Melanocyte of skin (primary cell): Measurements from ENCODE around the gene DDO. TPM values are rescaled to one million over a fixed set of nuclear protein-coding genes. Genes with fewer than 3 reads are reported as not detected.

Source experiments
- total RNA-seq, 2 donors: library from RNA; depleted of rRNA; stranded (reverse); fragments of >200 nt; gene quantifications; 2 replicates each; pipeline ENCODE4 v1.2.3, GENCODE V29; 2012

DDO gene, protein sequence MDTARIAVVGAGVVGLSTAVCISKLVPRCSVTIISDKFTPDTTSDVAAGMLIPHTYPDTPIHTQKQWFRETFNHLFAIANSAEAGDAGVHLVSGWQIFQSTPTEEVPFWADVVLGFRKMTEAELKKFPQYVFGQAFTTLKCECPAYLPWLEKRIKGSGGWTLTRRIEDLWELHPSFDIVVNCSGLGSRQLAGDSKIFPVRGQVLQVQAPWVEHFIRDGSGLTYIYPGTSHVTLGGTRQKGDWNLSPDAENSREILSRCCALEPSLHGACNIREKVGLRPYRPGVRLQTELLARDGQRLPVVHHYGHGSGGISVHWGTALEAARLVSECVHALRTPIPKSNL
- total RNA-seq, result not detected

DNA sequence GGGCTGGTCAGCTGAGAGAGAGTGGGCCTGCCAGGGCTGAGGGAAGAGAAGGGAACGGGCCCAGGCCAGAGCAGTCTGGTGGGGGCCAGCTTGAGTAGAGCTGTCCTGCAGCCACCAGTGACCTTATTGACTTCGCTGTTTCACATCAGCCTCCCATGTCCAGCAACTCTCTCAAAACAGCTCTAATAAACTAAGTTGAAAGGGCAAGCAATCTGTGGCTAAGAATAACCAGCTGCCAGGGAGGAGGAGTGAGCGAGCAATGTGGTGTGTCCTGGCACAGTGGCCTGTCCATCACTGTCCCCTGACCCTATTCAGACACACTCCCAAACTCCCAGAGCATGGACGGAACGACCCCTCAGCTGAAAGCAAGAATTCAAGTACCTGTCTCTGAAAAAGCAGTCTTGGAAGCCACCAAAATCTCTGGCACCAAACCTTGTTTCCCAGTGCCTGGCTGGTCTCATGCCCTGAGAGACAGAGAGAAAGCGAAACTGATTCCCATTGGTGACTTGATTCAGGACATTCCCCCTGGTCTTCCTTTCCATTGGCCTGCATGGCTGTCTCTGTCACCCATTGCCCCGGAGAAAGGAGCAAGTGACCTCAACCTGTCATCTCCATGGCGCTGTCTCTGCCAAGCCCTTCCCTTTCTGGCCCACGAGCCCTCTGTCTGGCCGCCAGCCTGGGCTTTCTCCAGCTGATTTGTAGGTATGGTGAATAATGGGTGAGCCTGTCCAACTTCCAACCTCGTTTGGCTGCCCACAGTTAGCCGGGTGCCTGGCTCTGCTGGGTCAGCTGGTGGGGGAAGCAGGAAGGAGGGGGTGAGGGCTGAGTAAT is at the start of gene DDO:
Gene DDO, minus strand, starts transcription at position 490 of the 831 bp plus-strand sequence. CDS start 2,113 bp downstream, outside the sequence.

DNA sequence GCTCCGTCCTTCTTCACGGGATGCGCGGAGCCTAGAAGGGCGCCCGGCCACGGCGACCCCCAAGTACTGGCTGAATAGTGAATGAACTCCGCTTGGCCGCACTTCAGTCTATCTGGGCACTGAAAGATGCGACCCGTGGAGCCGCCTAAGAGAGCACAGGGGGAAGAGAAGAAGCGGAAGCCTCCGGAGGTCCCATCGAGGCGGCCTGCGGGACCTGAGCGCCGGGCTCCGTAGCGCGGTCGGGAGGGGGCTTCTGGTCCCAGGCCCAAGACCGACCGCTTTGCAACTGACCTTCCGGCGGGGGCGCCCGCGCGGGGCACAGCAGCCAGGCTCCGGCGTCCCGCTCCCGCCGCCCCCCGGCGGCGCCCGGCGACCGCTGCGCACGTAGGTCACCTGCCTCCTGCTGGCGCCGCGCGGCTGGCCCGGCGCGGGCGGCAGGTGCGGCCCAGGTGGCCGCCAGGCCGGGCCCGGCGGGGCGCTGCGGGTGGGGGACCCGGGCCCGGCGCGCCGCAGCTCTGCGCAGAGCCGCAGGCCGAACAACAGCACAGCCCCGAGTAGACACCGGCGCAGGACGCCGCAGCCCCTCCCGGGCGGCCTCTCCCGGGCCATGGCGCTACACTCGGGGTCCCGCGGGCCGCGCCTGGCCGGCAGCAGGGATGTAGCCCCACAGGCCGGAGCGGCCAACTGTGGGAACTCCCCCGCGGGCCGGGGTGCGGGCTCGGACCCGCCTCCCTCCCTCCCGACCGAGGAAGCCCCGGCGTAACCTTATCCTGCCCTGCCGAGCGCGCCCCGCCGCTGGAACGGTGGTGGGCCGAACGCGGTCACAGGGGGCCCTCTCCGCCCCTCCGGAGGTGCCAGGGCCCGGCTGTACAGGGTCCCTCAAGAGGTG is 57.5 kb downstream of the DDO start, which contains the start of gene METTL24:
Gene METTL24, minus strand, starts transcription at position 686 of the 889 bp plus-strand sequence. Its CDS starts 77 bp downstream, at position 609.

Other genes with a start within 250 kb of the DDO start
- 1 to 10 TPM; 6.3 to 7.6 TPM for gene WASF1, start 235.9 kb downstream of the DDO start, total RNA-seq
- 10 to 100 TPM; 16.9 to 18.6 TPM for gene CDC40, start 235.1 kb downstream of the DDO start, total RNA-seq
- gene METTL24, start 57.2 kb downstream of the DDO start, total RNA-seq, result not detected
- gene SLC22A16, start 61.0 kb upstream of the DDO start, total RNA-seq, result under 1 TPM in 1 of 2 donors, not detected in 1; 0.33 TPM